Lower leg skin (tissue), 3 donors: ENCODE data around the gene RNF144A.

ENCODE experiments used
- CTCF ChIP-seq, 3 donors: fragments of 450-650 bp; IDR thresholded peaks; one replicate each; pipeline ENCODE4 v1.5.1; 2016; ENCODE audit warnings: antibody characterized with exemption in 3 of 3, mild to moderate bottlenecking in 3 of 3, moderate library complexity in 2 of 3
- POLR2A ChIP-seq, 2 donors: fragments of 450-650 bp; IDR thresholded peaks; one replicate each; pipeline ENCODE4 v1.6.1; 2016 to 2017; ENCODE audit warnings: antibody characterized with exemption in 2 of 2, mild to moderate bottlenecking in 1 of 2, moderate library complexity in 1 of 2

- TF ChIP-seq CTCF (IDR thresholded peaks at IDR 0.05): no peak
- TF ChIP-seq POLR2A (IDR thresholded peaks at IDR 0.05): no peak
Measured at GRCh38 chr2:6957910-6958615, 40.9 kb downstream of the RNF144A start.
